ENCODE measurements around the gene AGPAT3.

Gene AGPAT3

GRCh38 chr21:43880111-43880985, 15.3 kb downstream of the AGPAT3 start:
- Histone ChIP-seq H3K9me3 (ENCODE audit: control insufficient read depth, insufficient read depth, low read length) (no peaks in the 10 kb centered on the region), H3K4me1 (ENCODE audit: control insufficient read depth, insufficient read depth, low read length) (peaks cover 2% of the 10 kb centered on the region), H3K4me3 (ENCODE audit: low read depth, low read length) (no peak overlapping the region), H3K9ac (ENCODE audit: low read depth, low read length) (no peak overlapping the region), H3K36me3 (ENCODE audit: control insufficient read depth, insufficient read depth, low read length) (peaks cover 2% of the 10 kb centered on the region), H3K27me3 (ENCODE audit: control insufficient read depth, insufficient read depth, low read length) (no peaks in the 10 kb centered on the region)

GRCh38 chr21:43881283-43881682, 16.3 kb downstream of the AGPAT3 start:
- Histone ChIP-seq H3K4me3 (ENCODE audit: low read depth, low read length) (no peak overlapping the region), H3K9me3 (ENCODE audit: control insufficient read depth, insufficient read depth, low read length) (no peaks in the 10 kb centered on the region), H3K4me1 (ENCODE audit: control insufficient read depth, insufficient read depth, low read length) (peaks cover 2% of the 10 kb centered on the region), H3K27me3 (ENCODE audit: control insufficient read depth, insufficient read depth, low read length) (no peaks in the 10 kb centered on the region), H3K9ac (ENCODE audit: low read depth, low read length) (no peak overlapping the region), H3K36me3 (ENCODE audit: control insufficient read depth, insufficient read depth, low read length) (peaks cover 2% of the 10 kb centered on the region)

- H3K9me3 ChIP-seq (ENCODE audit: control insufficient read depth, insufficient read depth, low read length): no peaks in the 10 kb centered on the region
These were observed 16.9 kb downstream of the AGPAT3 start for GRCh38 chr21:43881935-43882334.

GRCh38 chr21:43882952-43883545, 18.0 kb downstream of the AGPAT3 start:
- Histone ChIP-seq H3K9ac (ENCODE audit: low read depth, low read length) (no peak overlapping the region), H3K4me1 (ENCODE audit: control insufficient read depth, insufficient read depth, low read length) (peaks cover 2% of the 10 kb centered on the region), H3K4me3 (ENCODE audit: low read depth, low read length) (no peak overlapping the region), H3K36me3 (ENCODE audit: control insufficient read depth, insufficient read depth, low read length) (peaks cover 2% of the 10 kb centered on the region), H3K27me3 (ENCODE audit: control insufficient read depth, insufficient read depth, low read length) (no peaks in the 10 kb centered on the region), H3K9me3 (ENCODE audit: control insufficient read depth, insufficient read depth, low read length) (no peaks in the 10 kb centered on the region)

More at GRCh38 chr21:43881935-43882334, 16.9 kb downstream of the AGPAT3 start:
- peaks cover 2% of the 10 kb centered on the region for H3K36me3 ChIP-seq (ENCODE audit: control insufficient read depth, insufficient read depth, low read length)
- no peaks in the 10 kb centered on the region for H3K27me3 ChIP-seq (ENCODE audit: control insufficient read depth, insufficient read depth, low read length)
- H3K4me1 ChIP-seq (ENCODE audit: control insufficient read depth, insufficient read depth, low read length): peaks cover 2% of the 10 kb centered on the region
- H3K9ac ChIP-seq (ENCODE audit: low read depth, low read length): no peak overlapping the region
- no peak overlapping the region for H3K4me3 ChIP-seq (ENCODE audit: low read depth, low read length)

GRCh38 chr21:43884012-43884860, 19.2 kb downstream of the AGPAT3 start:
- H3K9me3 ChIP-seq (ENCODE audit: control insufficient read depth, insufficient read depth, low read length): no peaks in the 10 kb centered on the region
- no peaks in the 10 kb centered on the region for H3K27me3 ChIP-seq (ENCODE audit: control insufficient read depth, insufficient read depth, low read length)
- no peaks in the 10 kb centered on the region for H3K36me3 ChIP-seq (ENCODE audit: control insufficient read depth, insufficient read depth, low read length)
- H3K4me1 ChIP-seq (ENCODE audit: control insufficient read depth, insufficient read depth, low read length): peaks cover 2% of the 10 kb centered on the region
- no peak overlapping the region for H3K4me3 ChIP-seq (ENCODE audit: low read depth, low read length)
- no peak overlapping the region for H3K9ac ChIP-seq (ENCODE audit: low read depth, low read length)

- Histone ChIP-seq H3K4me1 (ENCODE audit: control insufficient read depth, insufficient read depth, low read length) (peaks cover 9% of the 10 kb centered on the region), H3K9ac (ENCODE audit: low read depth, low read length) (no peak overlapping the region), H3K9me3 (ENCODE audit: control insufficient read depth, insufficient read depth, low read length) (no peaks in the 10 kb centered on the region), H3K36me3 (ENCODE audit: control insufficient read depth, insufficient read depth, low read length) (no peaks in the 10 kb centered on the region), H3K27me3 (ENCODE audit: control insufficient read depth, insufficient read depth, low read length) (no peaks in the 10 kb centered on the region), H3K4me3 (ENCODE audit: low read depth, low read length) (no peak overlapping the region)
These were observed 19.9 kb downstream of the AGPAT3 start for GRCh38 chr21:43884861-43885417.

GRCh38 chr21:43885721-43886120, 20.7 kb downstream of the AGPAT3 start:
- Histone ChIP-seq H3K27me3 (ENCODE audit: control insufficient read depth, insufficient read depth, low read length) (no peaks in the 10 kb centered on the region), H3K4me3 (ENCODE audit: low read depth, low read length) (no peak overlapping the region), H3K9me3 (ENCODE audit: control insufficient read depth, insufficient read depth, low read length) (no peaks in the 10 kb centered on the region), H3K9ac (ENCODE audit: low read depth, low read length) (no peak overlapping the region), H3K4me1 (ENCODE audit: control insufficient read depth, insufficient read depth, low read length) (peaks cover 9% of the 10 kb centered on the region), H3K36me3 (ENCODE audit: control insufficient read depth, insufficient read depth, low read length) (no peaks in the 10 kb centered on the region)

- Histone ChIP-seq H3K4me1 (ENCODE audit: control insufficient read depth, insufficient read depth, low read length) (peaks cover 9% of the 10 kb centered on the region), H3K4me3 (ENCODE audit: low read depth, low read length) (no peak overlapping the region), H3K9ac (ENCODE audit: low read depth, low read length) (no peak overlapping the region), H3K36me3 (ENCODE audit: control insufficient read depth, insufficient read depth, low read length) (no peaks in the 10 kb centered on the region), H3K27me3 (ENCODE audit: control insufficient read depth, insufficient read depth, low read length) (no peaks in the 10 kb centered on the region), H3K9me3 (ENCODE audit: control insufficient read depth, insufficient read depth, low read length) (no peaks in the 10 kb centered on the region)
These were observed 21.5 kb downstream of the AGPAT3 start for GRCh38 chr21:43886565-43886964.

- Histone ChIP-seq H3K4me1 (ENCODE audit: control insufficient read depth, insufficient read depth, low read length) (peaks cover 9% of the 10 kb centered on the region), H3K9ac (ENCODE audit: low read depth, low read length) (no peak overlapping the region), H3K9me3 (ENCODE audit: control insufficient read depth, insufficient read depth, low read length) (no peaks in the 10 kb centered on the region), H3K4me3 (ENCODE audit: low read depth, low read length) (no peak overlapping the region), H3K27me3 (ENCODE audit: control insufficient read depth, insufficient read depth, low read length) (no peaks in the 10 kb centered on the region), H3K36me3 (ENCODE audit: control insufficient read depth, insufficient read depth, low read length) (no peaks in the 10 kb centered on the region)
These were observed 24.0 kb downstream of the AGPAT3 start for GRCh38 chr21:43889069-43889468.

GRCh38 chr21:43890042-43890441, 25.0 kb downstream of the AGPAT3 start:
- H3K27me3 ChIP-seq (ENCODE audit: control insufficient read depth, insufficient read depth, low read length): no peaks in the 10 kb centered on the region
- no peaks in the 10 kb centered on the region for H3K36me3 ChIP-seq (ENCODE audit: control insufficient read depth, insufficient read depth, low read length)
- H3K4me3 ChIP-seq (ENCODE audit: low read depth, low read length): no peak overlapping the region
- no peaks in the 10 kb centered on the region for H3K9me3 ChIP-seq (ENCODE audit: control insufficient read depth, insufficient read depth, low read length)
- peaks cover 7% of the 10 kb centered on the region for H3K4me1 ChIP-seq (ENCODE audit: control insufficient read depth, insufficient read depth, low read length)
- H3K9ac ChIP-seq (ENCODE audit: low read depth, low read length): no peak overlapping the region

GRCh38 chr21:43892334-43892733, 27.3 kb downstream of the AGPAT3 start:
- no peak overlapping the region for H3K4me3 ChIP-seq (ENCODE audit: low read depth, low read length)
- H3K4me1 ChIP-seq (ENCODE audit: control insufficient read depth, insufficient read depth, low read length): peaks cover 7% of the 10 kb centered on the region
- H3K9ac ChIP-seq (ENCODE audit: low read depth, low read length): no peak overlapping the region
- no peaks in the 10 kb centered on the region for H3K36me3 ChIP-seq (ENCODE audit: control insufficient read depth, insufficient read depth, low read length)
- H3K9me3 ChIP-seq (ENCODE audit: control insufficient read depth, insufficient read depth, low read length): no peaks in the 10 kb centered on the region
- no peaks in the 10 kb centered on the region for H3K27me3 ChIP-seq (ENCODE audit: control insufficient read depth, insufficient read depth, low read length)

All from iPS-15b (cell line).